KOPT-K1 (cell line): ENCODE data around the gene ITIH2.
A peak's percentile ranks its signal among the peaks of the same experiment; 100 is the strongest.

ENCODE experiments used
- H3K27ac ChIP-seq: fragments of 200-600 bp; sonication (generic); 2 replicates; pipeline ENCODE4 v1.5.1; 2016; ENCODE audit warnings: antibody characterized with exemption, mild to moderate bottlenecking, low read depth, low read length; ENCODE audit not compliant: poor library complexity, severe bottlenecking
- H3K36me3 ChIP-seq: fragments of 200-600 bp; sonication (generic); 2 replicates; pipeline ENCODE4 v1.5.1; 2017; ENCODE audit warnings: antibody characterized with exemption, mild to moderate bottlenecking, low read length, moderate library complexity; ENCODE audit not compliant: insufficient read depth
- H3K9me3 ChIP-seq: fragments of 200-600 bp; sonication (generic); 2 replicates; pipeline ENCODE4 v1.5.1; 2017; ENCODE audit warnings: antibody characterized with exemption, low read length, mild to moderate bottlenecking; ENCODE audit not compliant: insufficient read depth, poor library complexity, severe bottlenecking

The ITIH2 gene

GRCh38 chr10:7789390-7789789, 86.3 kb downstream of the ITIH2 start:
- Histone ChIP-seq H3K36me3 (peaks cover 44% of the 10 kb centered on the region), H3K27ac (peak overlapping the region; percentile 88), H3K9me3 (no peaks in the 10 kb centered on the region)

GRCh38 chr10:7792541-7792940, 89.4 kb downstream of the ITIH2 start:
- Histone ChIP-seq H3K9me3 (no peaks in the 10 kb centered on the region), H3K36me3 (peaks cover 62% of the 10 kb centered on the region)

GRCh38 chr10:7794251-7795026, 91.3 kb downstream of the ITIH2 start:
- Histone ChIP-seq H3K27ac (no peak overlapping the region), H3K36me3 (peaks cover 81% of the 10 kb centered on the region), H3K9me3 (no peaks in the 10 kb centered on the region)

More at GRCh38 chr10:7792541-7792940, 89.4 kb downstream of the ITIH2 start:
- H3K27ac ChIP-seq = no peak overlapping the region

GRCh38 chr10:7795605-7796004, 92.5 kb downstream of the ITIH2 start:
- Histone ChIP-seq H3K27ac (no peak overlapping the region), H3K9me3 (no peaks in the 10 kb centered on the region), H3K36me3 (peaks cover 84% of the 10 kb centered on the region)

GRCh38 chr10:7797582-7797981, 94.5 kb downstream of the ITIH2 start:
- Histone ChIP-seq H3K9me3 (no peaks in the 10 kb centered on the region), H3K27ac (no peak overlapping the region), H3K36me3 (peaks cover 84% of the 10 kb centered on the region)
